ENCODE measurements around the gene SORBS2. TPM values are rescaled to one million over a fixed set of nuclear protein-coding genes. Genes with fewer than 3 reads are reported as not detected.

Gene SORBS2
- total and polyA plus RNA-seq, 2 donors (not counting 1 experiment from before 2014, with no cell fraction given) = 0.25 to 0.89 TPM

DNA sequence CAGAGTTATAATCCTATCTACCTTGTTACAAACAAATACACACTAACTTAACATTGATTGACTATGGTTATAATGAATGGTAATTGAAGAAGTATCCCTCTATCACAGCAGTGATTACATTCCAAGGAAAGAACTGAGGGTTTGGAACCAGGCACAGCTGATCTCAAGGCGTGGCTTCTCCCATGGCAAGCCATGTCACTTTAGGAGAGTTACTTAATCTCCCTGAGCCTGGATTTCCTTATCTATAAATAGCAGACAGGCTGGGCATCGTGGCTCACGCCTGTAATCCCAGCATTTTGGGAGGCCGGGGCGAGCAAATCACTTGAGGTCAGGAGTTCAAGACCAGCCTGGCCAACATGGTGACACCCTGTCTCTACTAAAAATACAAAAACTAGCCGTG lies 25.6 kb downstream of the SORBS2 start:
- ChIA-PET CTCF (no interaction called here), POLR2A (no interaction called here)
- Histone ChIP-seq H2AFZ (ENCODE audit: insufficient read depth, low read depth, low read length, poor library complexity, severe bottlenecking) (no peak overlapping the region), H3K4me1 (ENCODE audit: control insufficient read depth in 2 of 2, insufficient read depth in 2 of 2, low read length in 2 of 2) (no peaks in the 10 kb centered on the region), H3K4me2 (replicated peaks; ENCODE audit: low read depth, low read length, poor library complexity, severe bottlenecking) (no peak overlapping the region), H3K9me3 (ENCODE audit: control extremely low read depth in 1 of 3, control insufficient read depth in 2 of 3, insufficient read depth in 1 of 3, low read length in 2 of 3) (peaks cover 0 to 3% (median 0%) of the 10 kb centered on the region in 3 donors), H3K4me3 (ENCODE audit: control extremely low read depth in 1 of 5, extremely low read depth in 1 of 5, insufficient read depth in 1 of 5, low read depth in 2 of 5, low read length in 4 of 5) (no peak overlapping the region), H3K9ac (ENCODE audit: low read length) (no peak overlapping the region), H4K20me1 (ENCODE audit: control insufficient read depth, insufficient read depth, low read length, poor library complexity, severe bottlenecking) (no peaks in the 10 kb centered on the region), H3K27me3 (replicated peaks in 1 of 4; ENCODE audit: control extremely low read depth in 1 of 4, control insufficient read depth in 3 of 4, insufficient read depth in 4 of 4, low read length in 3 of 4) (no peaks in the 10 kb centered on the region), H3K79me2 (ENCODE audit: control insufficient read depth, insufficient read depth, low read length) (no peaks in the 10 kb centered on the region), H3K36me3 (replicated peaks in 1 of 2; ENCODE audit: control extremely low read depth in 1 of 2, control insufficient read depth in 1 of 2, extremely low read depth in 1 of 2, insufficient read depth in 2 of 2, low read length in 1 of 2) (no peaks in the 10 kb centered on the region), H3K27ac (ENCODE audit: low read length in 2 of 2) (no peak overlapping the region)
- DNase-seq (no peak), ATAC-seq (ENCODE audit: low read depth) (no peak)
- TF ChIP-seq, protein P1, sequence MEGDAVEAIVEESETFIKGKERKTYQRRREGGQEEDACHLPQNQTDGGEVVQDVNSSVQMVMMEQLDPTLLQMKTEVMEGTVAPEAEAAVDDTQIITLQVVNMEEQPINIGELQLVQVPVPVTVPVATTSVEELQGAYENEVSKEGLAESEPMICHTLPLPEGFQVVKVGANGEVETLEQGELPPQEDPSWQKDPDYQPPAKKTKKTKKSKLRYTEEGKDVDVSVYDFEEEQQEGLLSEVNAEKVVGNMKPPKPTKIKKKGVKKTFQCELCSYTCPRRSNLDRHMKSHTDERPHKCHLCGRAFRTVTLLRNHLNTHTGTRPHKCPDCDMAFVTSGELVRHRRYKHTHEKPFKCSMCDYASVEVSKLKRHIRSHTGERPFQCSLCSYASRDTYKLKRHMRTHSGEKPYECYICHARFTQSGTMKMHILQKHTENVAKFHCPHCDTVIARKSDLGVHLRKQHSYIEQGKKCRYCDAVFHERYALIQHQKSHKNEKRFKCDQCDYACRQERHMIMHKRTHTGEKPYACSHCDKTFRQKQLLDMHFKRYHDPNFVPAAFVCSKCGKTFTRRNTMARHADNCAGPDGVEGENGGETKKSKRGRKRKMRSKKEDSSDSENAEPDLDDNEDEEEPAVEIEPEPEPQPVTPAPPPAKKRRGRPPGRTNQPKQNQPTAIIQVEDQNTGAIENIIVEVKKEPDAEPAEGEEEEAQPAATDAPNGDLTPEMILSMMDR (IDR thresholded peaks at IDR 0.05) = no peak
- no peak for TF ChIP-seq EZH2 (IDR thresholded peaks at IDR 0.05; ENCODE audit: borderline replicate concordance, insufficient read depth, low read depth, low read length, poor library complexity, severe bottlenecking)
- Mint-ChIP-seq H3K27me3 (peaks cover 4% of the 10 kb centered on the region), H3K4me1 (no peaks in the 10 kb centered on the region), H3K27ac (no peak overlapping the region), H3K4me3 (no peak overlapping the region), H3K9me3 (ENCODE audit: insufficient read depth) (no peaks in the 10 kb centered on the region)
- WGBS (ENCODE audit: insufficient coverage) = 93% methylated on average over 5 of the region's 6 CpGs
- intact Hi-C loops (cut with micrococcal nuclease) = no loop called here

DNA sequence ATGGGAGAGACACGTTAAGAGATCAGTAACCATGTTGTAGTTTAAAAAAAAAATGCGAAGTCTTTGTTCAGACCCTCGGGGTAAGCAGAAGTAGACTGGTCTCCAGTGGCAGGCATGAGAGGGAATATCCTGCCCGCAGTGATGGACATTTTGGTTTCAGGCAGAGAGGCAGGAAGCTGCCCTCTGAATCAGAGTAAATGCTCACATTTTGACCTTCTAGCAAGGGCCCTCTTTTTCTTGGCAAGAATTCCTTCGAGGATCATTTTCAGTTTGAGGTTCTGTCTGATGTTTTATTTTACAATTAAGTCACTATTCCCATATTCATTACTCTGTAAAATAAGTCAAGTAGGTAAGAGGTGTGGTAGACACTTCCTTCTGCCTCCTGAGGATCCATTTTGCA lies 28.4 kb downstream of the SORBS2 start:
- no peak overlapping the region for H3K4me2 ChIP-seq (replicated peaks; ENCODE audit: low read depth, low read length, poor library complexity, severe bottlenecking)
- H3K4me3 ChIP-seq (ENCODE audit: control extremely low read depth in 1 of 5, extremely low read depth in 1 of 5, insufficient read depth in 1 of 5, low read depth in 2 of 5, low read length in 4 of 5) = no peak overlapping the region
- Mint-ChIP-seq H3K4me1 (no peaks in the 10 kb centered on the region), H3K27ac (no peak overlapping the region), H3K4me3 (no peak overlapping the region), H3K9me3 (ENCODE audit: insufficient read depth) (no peaks in the 10 kb centered on the region), H3K27me3 (peaks cover 4% of the 10 kb centered on the region)
- no peak overlapping the region for H3K9ac ChIP-seq (ENCODE audit: low read length)
- H3K36me3 ChIP-seq (replicated peaks in 1 of 2; ENCODE audit: control extremely low read depth in 1 of 2, control insufficient read depth in 1 of 2, extremely low read depth in 1 of 2, insufficient read depth in 2 of 2, low read length in 1 of 2) = no peaks in the 10 kb centered on the region
- H4K20me1 ChIP-seq (ENCODE audit: control insufficient read depth, insufficient read depth, low read length, poor library complexity, severe bottlenecking) = no peaks in the 10 kb centered on the region
- H2AFZ ChIP-seq (ENCODE audit: insufficient read depth, low read depth, low read length, poor library complexity, severe bottlenecking) = no peak overlapping the region
- no peaks in the 10 kb centered on the region for H3K4me1 ChIP-seq (ENCODE audit: control insufficient read depth in 2 of 2, insufficient read depth in 2 of 2, low read length in 2 of 2)
- H3K79me2 ChIP-seq (ENCODE audit: control insufficient read depth, insufficient read depth, low read length) = no peaks in the 10 kb centered on the region
- peaks cover 0 to 5% (median 0%) of the 10 kb centered on the region in 3 donors for H3K9me3 ChIP-seq (ENCODE audit: control extremely low read depth in 1 of 3, control insufficient read depth in 2 of 3, insufficient read depth in 1 of 3, low read length in 2 of 3)
- no peak for ATAC-seq (ENCODE audit: low read depth)
- H3K27me3 ChIP-seq (replicated peaks in 1 of 4; ENCODE audit: control extremely low read depth in 1 of 4, control insufficient read depth in 3 of 4, insufficient read depth in 4 of 4, low read length in 3 of 4) = no peaks in the 10 kb centered on the region
- POLR2A ChIA-PET = no interaction called here
- no peak for TF ChIP-seq EZH2 (IDR thresholded peaks at IDR 0.05; ENCODE audit: borderline replicate concordance, insufficient read depth, low read depth, low read length, poor library complexity, severe bottlenecking)
- TF ChIP-seq, protein P1 (IDR thresholded peaks at IDR 0.05) = no peak
- CTCF ChIA-PET = no interaction called here
- no peak for DNase-seq
- intact Hi-C loops (cut with micrococcal nuclease) = no loop called here
- 86% methylated on average over 3 of the region's 5 CpGs for WGBS (ENCODE audit: insufficient coverage)
- H3K27ac ChIP-seq (ENCODE audit: low read length in 2 of 2) = no peak overlapping the region
